Peyer's patch (tissue), 4 donors: Measurements from ENCODE around the gene PLEKHA7.

Source experiments
- CTCF ChIP-seq, 6 experiments: fragments of 450-650 bp in 4 of 6; fragments of 200-600 bp in 2 of 6; sonication (generic) in 1 of 6; IDR thresholded peaks; one replicate each; pipeline ENCODE4 v1.5.1; 2017 to 2019; ENCODE audit warnings: antibody characterized with exemption in 6 of 6, mild to moderate bottlenecking in 3 of 6, moderate library complexity in 1 of 6
- POLR2A ChIP-seq, 2 donors: fragments of 450-650 bp; IDR thresholded peaks; one replicate each; pipeline ENCODE4 v1.5.1; 2017; ENCODE audit warnings: antibody characterized with exemption in 2 of 2, mild to moderate bottlenecking in 2 of 2, moderate library complexity in 2 of 2

DNA sequence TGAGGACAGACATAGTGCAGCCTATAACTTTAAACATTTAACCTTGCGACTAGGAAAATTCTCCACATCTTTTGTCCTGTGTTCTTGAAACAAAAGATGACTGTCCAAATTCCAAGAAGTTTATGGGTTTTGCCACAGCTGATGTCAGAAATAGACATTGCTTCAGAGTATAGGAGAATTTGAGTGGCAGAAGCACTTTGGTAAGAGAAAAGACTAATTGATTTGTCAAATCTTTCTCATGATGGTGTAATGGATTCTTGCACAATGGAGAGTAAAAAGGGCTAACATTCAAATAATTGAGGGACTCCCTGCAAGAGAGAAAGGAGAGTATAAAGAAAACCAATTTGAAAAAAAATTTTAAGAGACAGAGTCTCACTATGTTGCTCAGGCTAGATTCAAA lies 250.5 kb downstream of the PLEKHA7 start:
- no peak for TF ChIP-seq CTCF (IDR thresholded peaks at IDR 0.05)
- no peak for TF ChIP-seq POLR2A (IDR thresholded peaks at IDR 0.05)
